PC-3 (cell line): ENCODE data around the gene GABARAPL2. TPM values are rescaled to one million over a fixed set of nuclear protein-coding genes. Genes with fewer than 3 reads are reported as not detected.
A peak's percentile ranks its signal among the peaks of the same experiment; 100 is the strongest.

Experiments used
- ATAC-seq: fragments of 200-7000 bp; cut with Tn5 transposase; 2 replicates; pipeline ENCODE4 v1.9.1; 2020; ENCODE audit warnings: mild to moderate bottlenecking, moderate library complexity
- BruUV-seq: library from RNA; stranded (reverse); fragments of 400-500 nt; replicated peaks from 2 replicates; lab custom pipeline; 2021; lab: Mats Ljungman, UMichigan
- CTCF ChIA-PET: fragments of 300-600 bp; sonication (Branson Sonifier 250); formaldehyde crosslinking; loops from one replicate; lab custom pipeline; 2022; ENCODE audit warnings: antibody characterized with exemption; lab: Charles Lee
- POLR2A ChIA-PET: fragments of 300-600 bp; sonication (Branson Sonifier 250); formaldehyde crosslinking; loops from one replicate; lab custom pipeline; 2022; ENCODE audit warnings: antibody characterized with exemption; ENCODE audit not compliant: unreplicated experiment; lab: Charles Lee
- DNase-seq: peaks from one replicate; pipeline ENCODE4 v3.0.0-alpha.2; 2015
- H2AFZ ChIP-seq: fragments of 300-600 bp; sonication (generic); 2 replicates; pipeline ENCODE4 v1.6.0; 2016; ENCODE audit warnings: antibody characterized with exemption, low read length
- H3F3A ChIP-seq: fragments of 300-600 bp; sonication (generic); one replicate; pipeline ENCODE4 v1.6.0; 2017; ENCODE audit warnings: antibody characterized with exemption, low read length, control low read depth, mild to moderate bottlenecking; ENCODE audit not compliant: unreplicated experiment
- H3K27ac ChIP-seq: fragments of 300-600 bp; sonication (generic); 2 replicates; pipeline ENCODE4 v1.5.1; 2016; ENCODE audit warnings: mild to moderate bottlenecking, low read length
- H3K27me3 ChIP-seq: fragments of 300-600 bp; sonication (generic); 2 replicates; pipeline ENCODE4 v1.6.1; 2016; ENCODE audit warnings: low read length, mixed read lengths
- H3K36me3 ChIP-seq: fragments of 300-600 bp; sonication (generic); 2 replicates; pipeline ENCODE4 v1.6.1; 2016; ENCODE audit warnings: low read depth, mixed run types, low read length, mixed read lengths
- H3K4me1 ChIP-seq: fragments of 300-600 bp; sonication (generic); 2 replicates; pipeline ENCODE4 v1.5.1; 2016; ENCODE audit warnings: low read length; ENCODE audit not compliant: insufficient read depth
- H3K4me2 ChIP-seq: fragments of 300-600 bp; sonication (generic); 2 replicates; pipeline ENCODE4 v1.6.0; 2016; ENCODE audit warnings: low read length
- H3K4me3 ChIP-seq: fragments of 300-600 bp; sonication (generic); 2 replicates; pipeline ENCODE4 v1.5.1; 2016; ENCODE audit warnings: mild to moderate bottlenecking, low read length, mixed read lengths
- H3K79me2 ChIP-seq: fragments of 300-600 bp; sonication (generic); 2 replicates; pipeline ENCODE4 v1.6.1; 2017; ENCODE audit warnings: low read length, mixed read lengths
- H3K9ac ChIP-seq: fragments of 300-600 bp; sonication (generic); 2 replicates; pipeline ENCODE4 v1.6.0; 2016; ENCODE audit warnings: mild to moderate bottlenecking, low read length
- H3K9me2 ChIP-seq: fragments of 300-600 bp; sonication (generic); replicated peaks from 2 replicates; pipeline ENCODE4 v1.6.1; 2016; ENCODE audit warnings: mixed run types, low read length, mixed read lengths
- H3K9me3 ChIP-seq: fragments of 300-600 bp; sonication (generic); 2 replicates; pipeline ENCODE4 v1.6.1; 2016; ENCODE audit warnings: low read length, mixed read lengths
- H4K20me1 ChIP-seq: fragments of 300-600 bp; sonication (generic); 2 replicates; pipeline ENCODE4 v1.6.1; 2016; ENCODE audit warnings: low read length, mixed read lengths
- CTCF ChIP-seq: fragments of 300-600 bp; sonication (generic); conservative IDR thresholded peaks from 2 replicates; pipeline ENCODE4 v1.5.1; 2017; ENCODE audit warnings: antibody characterized with exemption, low read depth, mild to moderate bottlenecking, low read length
- EZH2 ChIP-seq: fragments of 300-600 bp; sonication (generic); IDR thresholded peaks from one replicate; pipeline ENCODE4 v1.6.1; 2017; ENCODE audit warnings: antibody characterized with exemption, mild to moderate bottlenecking, low read length; ENCODE audit not compliant: unreplicated experiment
- EZH2phosphoT487 ChIP-seq: fragments of 300-600 bp; sonication (generic); IDR thresholded peaks from 2 replicates; pipeline ENCODE4 v1.6.1; 2018; ENCODE audit warnings: mild to moderate bottlenecking, antibody characterized with exemption, low read length, borderline replicate concordance
- intact Hi-C: fragments of 100-400 bp; cut with micrococcal nuclease; formaldehyde crosslinking; loops from 2 replicates; pipeline ENCODE4 v1.9.0; 2023
- total RNA-seq: library from RNA; depleted of rRNA; stranded (reverse); fragments of >200 nt; gene quantifications from 2 replicates; pipeline ENCODE4 v1.2.3, GENCODE V29; 2014

GABARAPL2 gene
- total RNA-seq, 1 experiment from 2014 or later = 24.7 TPM

DNA sequence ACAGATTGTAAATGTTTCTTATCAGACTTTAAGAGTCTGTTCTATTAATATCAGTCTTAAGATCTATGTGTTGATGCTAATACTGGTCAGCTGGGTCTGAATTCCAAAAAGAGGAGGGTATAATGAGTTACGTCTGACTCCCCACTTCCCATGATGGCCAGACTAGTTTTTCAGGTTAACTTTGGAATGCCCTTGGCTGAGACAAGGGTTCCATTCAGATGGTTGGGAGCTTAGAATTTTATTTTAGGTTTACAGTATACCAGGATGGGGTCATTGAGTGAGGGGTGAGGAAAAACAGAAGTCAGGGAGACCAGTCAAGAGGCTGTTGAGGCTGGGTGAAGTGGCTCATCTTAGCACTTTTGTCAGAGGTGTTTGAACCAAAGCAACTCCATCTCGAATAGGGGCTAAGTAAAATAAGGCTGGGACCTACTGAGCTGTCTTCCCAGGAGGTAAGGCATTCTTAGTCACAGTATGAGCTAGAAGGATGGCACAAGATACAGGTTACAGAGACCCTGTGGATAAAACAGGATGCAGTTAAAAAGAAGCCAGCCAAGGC is 7.3 kb upstream of the GABARAPL2 start:
- H3K27ac ChIP-seq = no peak overlapping the region
- intact Hi-C loops = loop anchor here (5.0 kb wide), 2 partner anchors 63 to 88 kb away; partner anchors contain the start of genes ADAT1, KARS1 and TERF2IP
- H3K9me2 ChIP-seq = no peaks in the 10 kb centered on the region
- H3K9me3 ChIP-seq = no peaks in the 10 kb centered on the region
- TF ChIP-seq EZH2phosphoT487 (no peak), CTCF (no peak), EZH2 (no peak)
- no peaks in the 10 kb centered on the region for H4K20me1 ChIP-seq
- no peak overlapping the region for H3K4me2 ChIP-seq
- ATAC-seq (no peak), DNase-seq (peak; percentile 13)
- H2AFZ ChIP-seq = no peak overlapping the region
- no peaks in the 10 kb centered on the region for H3K27me3 ChIP-seq
- no peaks in the 10 kb centered on the region for H3F3A ChIP-seq
- ChIA-PET CTCF (no interaction called here), POLR2A (no interaction called here)
- H3K4me3 ChIP-seq = no peak overlapping the region
- no TSS peak for BruUV-seq
- no peak overlapping the region for H3K9ac ChIP-seq
- H3K79me2 ChIP-seq = no peaks in the 10 kb centered on the region; the same call in 1 of the 2 replicates
- H3K36me3 ChIP-seq = no peaks in the 10 kb centered on the region
- peaks cover 5% of the 10 kb centered on the region; the same call in 1 of the 2 replicates for H3K4me1 ChIP-seq

- Histone ChIP-seq H3K9me3 (no peaks in the 10 kb centered on the region), H3K9ac (no peak overlapping the region), H4K20me1 (no peaks in the 10 kb centered on the region), H3F3A (no peaks in the 10 kb centered on the region), H3K79me2 (no peaks in the 10 kb centered on the region; the same call in 1 of the 2 replicates), H2AFZ (no peak overlapping the region), H3K36me3 (no peaks in the 10 kb centered on the region), H3K4me3 (no peak overlapping the region), H3K4me2 (no peak overlapping the region), H3K27me3 (no peaks in the 10 kb centered on the region), H3K4me1 (peaks cover 5% of the 10 kb centered on the region; the same call in 1 of the 2 replicates), H3K9me2 (no peaks in the 10 kb centered on the region), H3K27ac (no peak overlapping the region)
- TF ChIP-seq EZH2 = no peak
- no peak for TF ChIP-seq CTCF
- TF ChIP-seq EZH2phosphoT487 = no peak
- ATAC-seq (no peak), DNase-seq (no peak)
- POLR2A ChIA-PET = no interaction called here
- CTCF ChIA-PET = no interaction called here
- intact Hi-C loops = loop anchor here (5.0 kb wide), 2 partner anchors 63 to 88 kb away; partner anchors contain the start of genes ADAT1, KARS1 and TERF2IP
- no TSS peak for BruUV-seq
These were observed 6.4 kb upstream of the GABARAPL2 start for GRCh38 chr16:75559564-75560372.
